Endodermal cell (in vitro differentiated cells): ENCODE data around the gene NOX5. TPM values are rescaled to one million over a fixed set of nuclear protein-coding genes. Genes with fewer than 3 reads are reported as not detected.
"Not testable (repeated sequence)": the region's sequence is repeated elsewhere in the genome, so short reads cannot be mapped to it uniquely, and the experiment has no call there.

ENCODE experiments used
- DNase-seq: peaks from one replicate; pipeline ENCODE4 v3.0.0-alpha.2; 2017
- H3K27ac ChIP-seq: 2 replicates; pipeline ENCODE4 v1.5.1; 2013; ENCODE audit warnings: mild to moderate bottlenecking, low read depth, low read length, moderate library complexity
- H3K27me3 ChIP-seq: 2 replicates; pipeline ENCODE4 v1.6.1; 2013; ENCODE audit warnings: mild to moderate bottlenecking, low read length, moderate library complexity; ENCODE audit not compliant: insufficient read depth, control insufficient read depth, poor library complexity, severe bottlenecking
- H3K36me3 ChIP-seq: 2 replicates; pipeline ENCODE4 v1.7.0; 2013; ENCODE audit warnings: mild to moderate bottlenecking, low read length, moderate library complexity; ENCODE audit not compliant: control insufficient read depth, insufficient read depth
- H3K4me1 ChIP-seq: one replicate; pipeline ENCODE4 v1.7.0; 2013; ENCODE audit warnings: low read length; ENCODE audit not compliant: control insufficient read depth, insufficient read depth
- H3K4me3 ChIP-seq: 2 replicates; pipeline ENCODE4 v1.5.1; 2013; ENCODE audit warnings: mild to moderate bottlenecking, low read length, moderate library complexity
- H3K9ac ChIP-seq: 2 replicates; pipeline ENCODE4 v1.6.1; 2013; ENCODE audit warnings: mild to moderate bottlenecking, low read length, moderate library complexity; ENCODE audit not compliant: poor library complexity, severe bottlenecking; ENCODE audit errors: extremely low read depth
- H3K9me3 ChIP-seq: 2 replicates; pipeline ENCODE4 v1.6.1; 2013; ENCODE audit warnings: mild to moderate bottlenecking, low read length, moderate library complexity; ENCODE audit not compliant: control insufficient read depth
- H3K27ac Mint-ChIP-seq: 2 replicates; pipeline ENCODE4 v1.8.0; 2020; ENCODE audit warnings: mixed read lengths
- H3K27me3 Mint-ChIP-seq: 2 replicates; pipeline ENCODE4 v1.8.0; 2021; ENCODE audit warnings: mild to moderate bottlenecking, mixed read lengths; ENCODE audit not compliant: insufficient read depth
- H3K36me3 Mint-ChIP-seq: 2 replicates; pipeline ENCODE4 v1.8.0; 2020; ENCODE audit warnings: low read depth, mixed read lengths
- H3K4me1 Mint-ChIP-seq: 2 replicates; pipeline ENCODE4 v1.8.0; 2020; ENCODE audit warnings: mixed read lengths
- H3K4me3 Mint-ChIP-seq: 2 replicates; pipeline ENCODE4 v1.8.0; 2020; ENCODE audit warnings: mild to moderate bottlenecking, moderate library complexity, mixed read lengths
- H3K9me3 Mint-ChIP-seq: 2 replicates; pipeline ENCODE4 v1.8.0; 2020; ENCODE audit warnings: mild to moderate bottlenecking, mixed read lengths
- WGBS, 2 experiments: methylation state at CpG; one replicate each; pipeline versions ENCODE4 v1.1.5 to v1.1.7; 2013; ENCODE audit warnings: missing lambda C conversion rate in 2 of 2, mixed read lengths in 1 of 2; ENCODE audit not compliant: insufficient coverage in 1 of 2, insufficient read length in 1 of 2; 5-methylcytosine and 5-hydroxymethylcytosine counted together
- total RNA-seq, 2 donors: library from RNA; stranded (reverse); fragmentation: NEBNext Ultra II Directional in 1 of 2; extraction: Animal tissue kit (Norgen Biotek cat#: 25700) in 1 of 2; gene quantifications; 2 replicates in 1 of 2; 3 replicates in 1 of 2; pipeline ENCODE4 v1.2.1, GENCODE V29; 2021
- TF ChIP-seq, protein P1 (sequence below): fragments of 200-600 bp; sonication (generic); conservative IDR thresholded peaks from 2 replicates; pipeline ENCODE4 v1.5.0; 2021; ENCODE audit warnings: antibody characterized with exemption, mild to moderate bottlenecking

Gene NOX5
- total RNA-seq, 2 donors from 2014 or later = not detected

DNA sequence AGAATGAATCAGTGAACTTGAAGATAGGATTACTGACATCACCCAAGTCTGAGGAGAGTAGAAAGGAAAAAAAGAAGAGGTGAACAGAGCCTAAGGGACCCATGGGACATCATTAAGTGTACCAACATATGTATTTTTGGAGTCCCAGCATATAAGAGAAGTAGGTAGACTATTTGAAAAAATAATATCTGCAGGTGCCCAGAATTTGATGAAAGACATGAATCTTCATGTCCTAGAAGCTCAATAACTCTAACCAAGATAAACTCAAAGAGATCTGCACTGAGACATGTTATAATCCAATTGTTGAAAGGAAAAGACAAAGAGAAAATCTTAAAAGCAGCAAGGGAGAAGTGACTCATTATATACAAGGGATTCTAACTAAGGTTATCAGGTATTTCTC, 45.2 kb upstream of the NOX5 start:
- Histone ChIP-seq H3K36me3 (no peaks in the 10 kb centered on the region), H3K27ac (no peak overlapping the region), H3K9ac (no peak overlapping the region), H3K27me3 (no peaks in the 10 kb centered on the region), H3K9me3 (peaks cover 45% of the 10 kb centered on the region), H3K4me1 (no peaks in the 10 kb centered on the region), H3K4me3 (no peak overlapping the region)
- TF ChIP-seq, protein P1, sequence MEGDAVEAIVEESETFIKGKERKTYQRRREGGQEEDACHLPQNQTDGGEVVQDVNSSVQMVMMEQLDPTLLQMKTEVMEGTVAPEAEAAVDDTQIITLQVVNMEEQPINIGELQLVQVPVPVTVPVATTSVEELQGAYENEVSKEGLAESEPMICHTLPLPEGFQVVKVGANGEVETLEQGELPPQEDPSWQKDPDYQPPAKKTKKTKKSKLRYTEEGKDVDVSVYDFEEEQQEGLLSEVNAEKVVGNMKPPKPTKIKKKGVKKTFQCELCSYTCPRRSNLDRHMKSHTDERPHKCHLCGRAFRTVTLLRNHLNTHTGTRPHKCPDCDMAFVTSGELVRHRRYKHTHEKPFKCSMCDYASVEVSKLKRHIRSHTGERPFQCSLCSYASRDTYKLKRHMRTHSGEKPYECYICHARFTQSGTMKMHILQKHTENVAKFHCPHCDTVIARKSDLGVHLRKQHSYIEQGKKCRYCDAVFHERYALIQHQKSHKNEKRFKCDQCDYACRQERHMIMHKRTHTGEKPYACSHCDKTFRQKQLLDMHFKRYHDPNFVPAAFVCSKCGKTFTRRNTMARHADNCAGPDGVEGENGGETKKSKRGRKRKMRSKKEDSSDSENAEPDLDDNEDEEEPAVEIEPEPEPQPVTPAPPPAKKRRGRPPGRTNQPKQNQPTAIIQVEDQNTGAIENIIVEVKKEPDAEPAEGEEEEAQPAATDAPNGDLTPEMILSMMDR = no peak
- Mint-ChIP-seq H3K36me3 (no peaks in the 10 kb centered on the region), H3K4me3 (no peak overlapping the region), H3K27me3 (peaks cover 4% of the 10 kb centered on the region), H3K27ac (no peak overlapping the region), H3K4me1 (no peaks in the 10 kb centered on the region), H3K9me3 (peaks cover 41% of the 10 kb centered on the region)
- no peak for DNase-seq

- Mint-ChIP-seq H3K36me3 (peaks cover 4% of the 10 kb centered on the region), H3K9me3 (peaks cover 41% of the 10 kb centered on the region), H3K27me3 (no peaks in the 10 kb centered on the region), H3K4me1 (no peaks in the 10 kb centered on the region), H3K4me3 (no peak overlapping the region), H3K27ac (no peak overlapping the region)
- Histone ChIP-seq H3K4me3 (no peak overlapping the region), H3K4me1 (no peaks in the 10 kb centered on the region), H3K36me3 (no peaks in the 10 kb centered on the region), H3K9me3 (peaks cover 41% of the 10 kb centered on the region), H3K27me3 (no peaks in the 10 kb centered on the region), H3K27ac (no peak overlapping the region), H3K9ac (no peak overlapping the region)
- TF ChIP-seq, protein P1 = no peak
- DNase-seq = no peak
- 92 to 100% methylated on average over 1 to 4 of the region's 4 CpGs for WGBS, 2 experiments
Observed at GRCh38 chr15:68972201-68973065, 42.1 kb upstream of the NOX5 start.

DNA sequence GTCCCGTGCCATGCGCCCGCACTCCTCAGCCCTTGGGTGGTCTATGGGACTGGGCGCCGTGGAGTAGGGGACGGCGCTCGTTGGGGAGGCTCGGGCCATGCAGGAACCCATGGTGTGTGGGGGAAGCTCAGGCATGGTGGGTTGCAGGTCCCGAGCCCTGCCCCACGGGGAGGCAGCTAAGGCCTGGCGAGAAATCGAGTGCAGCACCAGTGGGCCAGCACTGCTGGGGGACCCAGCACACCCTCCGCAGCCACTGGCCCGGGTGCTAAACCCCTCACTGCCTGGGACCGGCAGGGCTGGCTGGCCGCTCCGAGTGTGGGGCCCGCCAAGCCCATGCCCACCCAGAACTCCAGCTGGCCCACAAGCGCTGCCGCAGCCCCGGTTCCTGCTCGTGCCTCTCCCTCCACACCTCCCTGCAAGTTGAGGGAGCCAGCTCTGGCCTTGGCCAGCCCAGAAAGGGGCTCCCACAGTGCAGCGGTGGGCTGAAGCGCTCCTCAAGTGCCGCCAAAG, 38.8 kb upstream of the NOX5 start:
- H3K9me3 ChIP-seq = peaks cover 29% of the 10 kb centered on the region
- not testable (repeated sequence) for DNase-seq, H3K4me1 Mint-ChIP-seq, H3K4me1 ChIP-seq, H3K36me3 Mint-ChIP-seq, H3K27ac ChIP-seq, H3K27me3 Mint-ChIP-seq, H3K4me3 Mint-ChIP-seq, H3K36me3 ChIP-seq, H3K27ac Mint-ChIP-seq, H3K9ac ChIP-seq, H3K27me3 ChIP-seq, H3K4me3 ChIP-seq
- WGBS, 2 experiments = 95 to 96% methylated on average over 14 to 26 of the region's 26 CpGs
- peaks cover 40% of the 10 kb centered on the region for H3K9me3 Mint-ChIP-seq

DNA sequence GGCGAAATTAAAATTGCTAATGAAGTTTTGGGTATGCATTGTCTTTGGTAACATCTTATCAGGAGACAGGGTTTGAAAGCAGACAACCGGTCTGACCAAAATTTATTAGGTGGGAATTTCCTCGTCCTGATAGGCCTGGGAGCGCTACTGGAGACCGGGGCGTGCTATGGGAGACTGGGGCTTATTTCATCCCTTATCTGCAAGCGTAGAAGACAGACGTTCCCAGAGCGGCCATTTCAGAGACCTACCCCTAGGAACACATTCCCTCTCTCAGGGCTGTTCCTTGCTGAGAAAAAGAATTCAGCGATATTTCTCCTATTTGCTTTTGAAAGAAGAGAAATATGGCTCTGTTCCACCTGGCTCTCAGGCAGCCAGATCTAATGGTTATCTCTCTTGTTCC, 37.1 kb upstream of the NOX5 start:
- not testable (repeated sequence) for H3K4me3 ChIP-seq, H3K27me3 Mint-ChIP-seq, H3K27ac ChIP-seq, H3K9ac ChIP-seq, H3K27me3 ChIP-seq, H3K4me1 Mint-ChIP-seq, H3K36me3 Mint-ChIP-seq, DNase-seq, H3K36me3 ChIP-seq, H3K4me3 Mint-ChIP-seq, H3K27ac Mint-ChIP-seq, H3K4me1 ChIP-seq
- peaks cover 29% of the 10 kb centered on the region for H3K9me3 ChIP-seq
- peaks cover 40% of the 10 kb centered on the region for H3K9me3 Mint-ChIP-seq
- 92 to 95% methylated on average over 8 to 10 of the region's 10 CpGs for WGBS, 2 experiments
